SK-N-SH treated with all-trans-retinoic acid at 6 μM for 48 hours (cell line): ENCODE measurements around the gene PDCD5.

Experiments used
- ATAC-seq: fragments of 200-7000 bp; cut with Tn5 transposase; 3 replicates; pipeline ENCODE4 v1.9.1; 2020; ENCODE audit warnings: mild to moderate bottlenecking, moderate library complexity
- ARNTL ChIP-seq: fragments of 450-650 bp; formaldehyde crosslinking; IDR thresholded peaks from 2 replicates; pipeline ENCODE4 v1.5.0; 2020; ENCODE audit warnings: low read depth, mild to moderate bottlenecking, moderate library complexity, borderline replicate concordance
- CSDC2 ChIP-seq: fragments of 250-450 bp; sonication (Bioruptor Pico); IDR thresholded peaks from 2 replicates; pipeline ENCODE4 v1.5.0; 2020; ENCODE audit warnings: mild to moderate bottlenecking, moderate library complexity
- CSRNP3 ChIP-seq: fragments of 250-450 bp; sonication (Bioruptor Pico); IDR thresholded peaks from 2 replicates; pipeline ENCODE4 v1.5.1; 2021; ENCODE audit warnings: mild to moderate bottlenecking, moderate library complexity
- ESRRG ChIP-seq: fragments of 250-450 bp; sonication (Bioruptor Pico); IDR thresholded peaks from 2 replicates; pipeline ENCODE4 v1.6.1; 2021; ENCODE audit warnings: mild to moderate bottlenecking
- GLIS3 ChIP-seq: fragments of 250-450 bp; sonication (Bioruptor Pico); IDR thresholded peaks from 2 replicates; pipeline ENCODE4 v1.5.0; 2020; ENCODE audit warnings: mild to moderate bottlenecking, moderate library complexity
- ISL1 ChIP-seq: fragments of 250-450 bp; sonication (Bioruptor Pico); IDR thresholded peaks from 2 replicates; pipeline ENCODE4 v2.1.2; 2022; ENCODE audit warnings: mild to moderate bottlenecking, moderate library complexity
- OSR1 ChIP-seq: fragments of 250-450 bp; sonication (Bioruptor Pico); IDR thresholded peaks from 2 replicates; pipeline ENCODE4 v1.8.0; 2022; ENCODE audit warnings: moderate library complexity, mild to moderate bottlenecking, inconsistent platforms
- PPARA ChIP-seq: fragments of 250-450 bp; sonication (Bioruptor Pico); IDR thresholded peaks from 2 replicates; pipeline ENCODE4 v1.5.0; 2020; ENCODE audit warnings: mild to moderate bottlenecking, borderline replicate concordance
- RARB ChIP-seq: fragments of 250-450 bp; sonication (Bioruptor Pico); IDR thresholded peaks from 2 replicates; pipeline ENCODE4 v1.8.0; 2021; ENCODE audit warnings: mild to moderate bottlenecking, moderate library complexity
- SNAI2 ChIP-seq: fragments of 250-450 bp; sonication (Bioruptor Pico); IDR thresholded peaks from 2 replicates; pipeline ENCODE4 v1.5.0; 2020; ENCODE audit warnings: mild to moderate bottlenecking, moderate library complexity
- TCF4 ChIP-seq: fragments of 250-450 bp; sonication (Bioruptor Pico); IDR thresholded peaks from 2 replicates; pipeline ENCODE4 v1.8.0; 2021; ENCODE audit warnings: mild to moderate bottlenecking, moderate library complexity, borderline replicate concordance
- TOX ChIP-seq: fragments of 250-450 bp; sonication (Bioruptor Pico); IDR thresholded peaks from 2 replicates; pipeline ENCODE4 v1.8.0; 2021; ENCODE audit warnings: mild to moderate bottlenecking, moderate library complexity, borderline replicate concordance
- ZC3H10 ChIP-seq: fragments of 250-450 bp; sonication (Bioruptor Pico); IDR thresholded peaks from 2 replicates; pipeline ENCODE4 v1.5.1; 2021; ENCODE audit warnings: mild to moderate bottlenecking, moderate library complexity
- ZFP3 ChIP-seq: fragments of 250-450 bp; sonication (Bioruptor Pico); IDR thresholded peaks from 2 replicates; pipeline ENCODE4 v1.5.0; 2020; ENCODE audit warnings: mild to moderate bottlenecking, moderate library complexity
- ZFP30 ChIP-seq: fragments of 450-650 bp; formaldehyde crosslinking; IDR thresholded peaks from 2 replicates; pipeline ENCODE4 v1.5.0; 2022; ENCODE audit warnings: mild to moderate bottlenecking, moderate library complexity
- ZNF70 ChIP-seq: fragments of 450-650 bp; formaldehyde crosslinking; IDR thresholded peaks from 2 replicates; pipeline ENCODE4 v1.5.0; 2020; ENCODE audit warnings: mild to moderate bottlenecking, moderate library complexity
- TF ChIP-seq, protein P1 (sequence below): fragments of 250-450 bp; sonication (Bioruptor Pico); IDR thresholded peaks from 2 replicates; pipeline ENCODE4 v1.5.1; 2020; ENCODE audit warnings: low read depth, mild to moderate bottlenecking, moderate library complexity
- TF ChIP-seq, protein P2 (sequence below): fragments of 250-450 bp; sonication (Bioruptor Pico); IDR thresholded peaks from 2 replicates; pipeline ENCODE4 v1.8.0; 2021; ENCODE audit warnings: low read depth, mild to moderate bottlenecking, moderate library complexity, borderline replicate concordance
- TF ChIP-seq, protein P3 (sequence below): fragments of 250-450 bp; sonication (Bioruptor Pico); IDR thresholded peaks from 2 replicates; pipeline ENCODE4 v1.8.0; 2020; ENCODE audit warnings: mild to moderate bottlenecking, moderate library complexity, borderline replicate concordance

PDCD5 gene

GRCh38 chr19:32611161-32611560, 30.2 kb downstream of the PDCD5 start:
- no peak for ATAC-seq
- TF ChIP-seq ZC3H10 (CRISPR knock-in tag) (no peak), ISL1 (CRISPR knock-in tag) (no peak), RARB (no peak), ARNTL (CRISPR knock-in tag) (no peak), CSRNP3 (CRISPR knock-in tag) (no peak), TOX (CRISPR knock-in tag) (no peak), ZFP3 (no peak), TCF4 (CRISPR knock-in tag) (no peak), ESRRG (CRISPR knock-in tag) (no peak), SNAI2 (CRISPR knock-in tag) (no peak)
- TF ChIP-seq, protein P1, sequence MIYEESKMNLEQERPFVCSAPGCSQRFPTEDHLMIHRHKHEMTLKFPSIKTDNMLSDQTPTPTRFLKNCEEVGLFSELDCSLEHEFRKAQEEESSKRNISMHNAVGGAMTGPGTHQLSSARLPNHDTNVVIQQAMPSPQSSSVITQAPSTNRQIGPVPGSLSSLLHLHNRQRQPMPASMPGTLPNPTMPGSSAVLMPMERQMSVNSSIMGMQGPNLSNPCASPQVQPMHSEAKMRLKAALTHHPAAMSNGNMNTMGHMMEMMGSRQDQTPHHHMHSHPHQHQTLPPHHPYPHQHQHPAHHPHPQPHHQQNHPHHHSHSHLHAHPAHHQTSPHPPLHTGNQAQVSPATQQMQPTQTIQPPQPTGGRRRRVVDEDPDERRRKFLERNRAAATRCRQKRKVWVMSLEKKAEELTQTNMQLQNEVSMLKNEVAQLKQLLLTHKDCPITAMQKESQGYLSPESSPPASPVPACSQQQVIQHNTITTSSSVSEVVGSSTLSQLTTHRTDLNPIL (CRISPR knock-in tag), result no peak
- TF ChIP-seq, protein P2, sequence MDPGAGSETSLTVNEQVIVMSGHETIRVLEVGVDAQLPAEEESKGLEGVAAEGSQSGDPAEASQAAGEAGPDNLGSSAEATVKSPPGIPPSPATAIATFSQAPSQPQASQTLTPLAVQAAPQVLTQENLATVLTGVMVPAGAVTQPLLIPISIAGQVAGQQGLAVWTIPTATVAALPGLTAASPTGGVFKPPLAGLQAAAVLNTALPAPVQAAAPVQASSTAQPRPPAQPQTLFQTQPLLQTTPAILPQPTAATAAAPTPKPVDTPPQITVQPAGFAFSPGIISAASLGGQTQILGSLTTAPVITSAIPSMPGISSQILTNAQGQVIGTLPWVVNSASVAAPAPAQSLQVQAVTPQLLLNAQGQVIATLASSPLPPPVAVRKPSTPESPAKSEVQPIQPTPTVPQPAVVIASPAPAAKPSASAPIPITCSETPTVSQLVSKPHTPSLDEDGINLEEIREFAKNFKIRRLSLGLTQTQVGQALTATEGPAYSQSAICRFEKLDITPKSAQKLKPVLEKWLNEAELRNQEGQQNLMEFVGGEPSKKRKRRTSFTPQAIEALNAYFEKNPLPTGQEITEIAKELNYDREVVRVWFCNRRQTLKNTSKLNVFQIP (CRISPR knock-in tag), result no peak
- TF ChIP-seq, all 23 proteins: peak for 0

- ATAC-seq, result no peak
- TF ChIP-seq ZFP3 (no peak), TCF4 (CRISPR knock-in tag) (no peak)
Measured at GRCh38 chr19:32613008-32613407, 32.0 kb downstream of the PDCD5 start.

DNA sequence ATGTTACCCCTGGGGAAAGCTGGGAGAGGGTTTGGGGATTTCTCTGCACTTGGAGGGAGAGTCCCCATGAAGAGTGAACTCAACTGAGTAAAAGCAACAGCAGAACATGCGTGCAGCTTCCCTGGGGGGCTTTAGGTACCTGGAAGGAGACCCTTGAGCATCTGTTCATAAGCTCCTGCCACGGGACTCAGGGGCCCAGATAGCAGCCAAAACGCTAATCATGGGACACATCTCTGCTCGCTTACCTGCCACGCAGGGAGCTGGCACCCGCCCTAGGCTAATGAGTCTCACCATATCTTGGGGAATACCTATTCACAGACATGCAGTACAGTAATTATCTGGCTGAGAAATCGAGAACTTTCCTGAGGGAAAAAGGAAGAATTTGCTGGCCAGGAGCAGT, 33.9 kb downstream of the PDCD5 start:
- TF ChIP-seq ZFP30 (no peak), ZNF70 (no peak)

DNA sequence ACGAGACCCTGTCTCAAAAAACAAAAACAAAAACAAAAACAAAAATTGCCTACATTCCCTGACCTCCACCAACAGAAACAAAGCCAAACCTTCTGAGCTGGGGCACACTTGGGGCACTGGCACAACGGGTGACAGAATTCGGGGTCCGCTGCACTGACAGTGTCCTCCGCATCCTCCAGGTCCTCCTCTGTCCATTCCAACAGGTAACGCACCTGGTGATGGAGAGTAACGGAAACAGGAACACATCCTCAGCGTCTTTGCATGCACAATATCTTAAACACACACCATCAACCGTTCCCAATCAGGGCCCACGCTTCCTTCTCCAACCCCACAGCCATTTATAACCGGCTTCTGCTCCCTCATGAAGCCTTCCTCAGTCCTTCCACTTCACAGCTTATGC, 34.6 kb downstream of the PDCD5 start:
- no peak for ATAC-seq
- TF ChIP-seq ISL1 (CRISPR knock-in tag), result no peak
- TF ChIP-seq OSR1 (CRISPR knock-in tag), result no peak
- no peak for TF ChIP-seq ESRRG (CRISPR knock-in tag)
- no peak for TF ChIP-seq SNAI2 (CRISPR knock-in tag)
- TF ChIP-seq, protein P3, sequence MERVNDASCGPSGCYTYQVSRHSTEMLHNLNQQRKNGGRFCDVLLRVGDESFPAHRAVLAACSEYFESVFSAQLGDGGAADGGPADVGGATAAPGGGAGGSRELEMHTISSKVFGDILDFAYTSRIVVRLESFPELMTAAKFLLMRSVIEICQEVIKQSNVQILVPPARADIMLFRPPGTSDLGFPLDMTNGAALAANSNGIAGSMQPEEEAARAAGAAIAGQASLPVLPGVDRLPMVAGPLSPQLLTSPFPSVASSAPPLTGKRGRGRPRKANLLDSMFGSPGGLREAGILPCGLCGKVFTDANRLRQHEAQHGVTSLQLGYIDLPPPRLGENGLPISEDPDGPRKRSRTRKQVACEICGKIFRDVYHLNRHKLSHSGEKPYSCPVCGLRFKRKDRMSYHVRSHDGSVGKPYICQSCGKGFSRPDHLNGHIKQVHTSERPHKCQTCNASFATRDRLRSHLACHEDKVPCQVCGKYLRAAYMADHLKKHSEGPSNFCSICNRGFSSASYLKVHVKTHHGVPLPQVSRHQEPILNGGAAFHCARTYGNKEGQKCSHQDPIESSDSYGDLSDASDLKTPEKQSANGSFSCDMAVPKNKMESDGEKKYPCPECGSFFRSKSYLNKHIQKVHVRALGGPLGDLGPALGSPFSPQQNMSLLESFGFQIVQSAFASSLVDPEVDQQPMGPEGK (CRISPR knock-in tag), result no peak
- TF ChIP-seq ZFP30, result no peak
- TF ChIP-seq, protein P2 (CRISPR knock-in tag), result no peak
- no peak for TF ChIP-seq GLIS3 (CRISPR knock-in tag)
- no peak for TF ChIP-seq TOX (CRISPR knock-in tag)

More for the DNA sequence above, 33.9 kb downstream of the PDCD5 start:
- no peak for ATAC-seq

DNA sequence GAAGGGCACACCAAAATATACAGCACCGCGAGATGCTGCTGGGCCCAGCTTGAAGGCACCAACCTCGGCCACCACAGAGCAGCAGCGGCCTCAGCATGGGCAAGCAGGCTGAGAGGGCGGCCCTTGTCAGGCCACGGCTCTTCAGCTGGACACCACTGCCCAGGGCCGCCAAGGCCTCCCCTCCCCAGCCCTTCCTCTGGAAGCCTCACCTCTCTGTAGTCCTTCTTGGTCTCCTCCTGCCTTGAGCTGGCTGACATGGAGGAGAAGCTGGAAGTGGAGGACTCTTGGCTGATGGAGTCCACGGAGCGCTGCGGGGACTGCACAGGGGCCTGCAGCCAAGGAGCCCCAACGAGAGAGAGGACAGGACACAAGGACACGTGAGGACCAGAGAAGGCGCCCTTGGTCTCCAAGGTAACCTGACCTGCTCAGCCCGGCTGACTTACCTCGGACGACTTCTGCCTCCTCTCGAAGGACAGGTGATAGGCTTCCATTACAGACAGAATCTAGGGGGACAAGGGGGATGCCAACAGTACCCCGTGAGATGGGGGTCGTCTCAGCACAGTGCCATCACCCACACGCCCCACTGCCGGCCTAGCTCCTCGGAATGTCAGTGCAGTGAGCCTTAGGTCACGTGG, 38.2 kb downstream of the PDCD5 start:
- ATAC-seq, result no peak
- TF ChIP-seq GLIS3 (CRISPR knock-in tag) (no peak), TOX (CRISPR knock-in tag) (no peak), CSDC2 (CRISPR knock-in tag) (no peak), PPARA (no peak), RARB (no peak), ESRRG (CRISPR knock-in tag) (no peak), OSR1 (CRISPR knock-in tag) (no peak), ZC3H10 (CRISPR knock-in tag) (no peak)
- TF ChIP-seq, protein P3 (CRISPR knock-in tag), result no peak
- TF ChIP-seq, all 23 proteins: peak for 0
